Activated T-helper 1 cell treated with anti-CD3 and anti-CD28 coated beads, Interleukin-2, amount 50 U/mL, for 16 hours (primary cell): ENCODE data around the gene LGI2.

Experiments
- DNase-seq, 2 donors: peaks; one replicate each; pipeline ENCODE4 v3.0.0-alpha.2; 2020; ENCODE audit warnings: low read depth in 1 of 2, low spot score in 1 of 2

LGI2 gene

DNA sequence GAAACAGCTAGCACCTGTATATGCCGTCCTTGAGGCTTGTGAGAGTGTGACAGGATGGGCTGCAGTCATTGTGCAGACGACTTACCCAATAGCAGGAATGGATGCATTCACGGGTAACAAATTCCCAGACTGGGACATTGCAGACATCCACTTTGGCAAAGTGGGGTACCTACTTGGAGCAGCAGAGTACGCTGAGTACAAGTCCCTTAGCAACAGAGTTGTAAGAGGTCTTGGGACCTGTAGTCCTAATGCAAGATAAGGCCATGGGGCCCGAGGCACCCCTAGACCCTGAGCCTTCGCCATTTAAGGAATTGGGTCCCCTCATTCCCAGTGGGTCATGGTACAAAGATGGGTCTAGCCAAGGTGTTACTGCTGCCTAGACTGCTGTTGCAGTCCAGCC is 62.5 kb downstream of the LGI2 start:
- DNase-seq = no peak

DNA sequence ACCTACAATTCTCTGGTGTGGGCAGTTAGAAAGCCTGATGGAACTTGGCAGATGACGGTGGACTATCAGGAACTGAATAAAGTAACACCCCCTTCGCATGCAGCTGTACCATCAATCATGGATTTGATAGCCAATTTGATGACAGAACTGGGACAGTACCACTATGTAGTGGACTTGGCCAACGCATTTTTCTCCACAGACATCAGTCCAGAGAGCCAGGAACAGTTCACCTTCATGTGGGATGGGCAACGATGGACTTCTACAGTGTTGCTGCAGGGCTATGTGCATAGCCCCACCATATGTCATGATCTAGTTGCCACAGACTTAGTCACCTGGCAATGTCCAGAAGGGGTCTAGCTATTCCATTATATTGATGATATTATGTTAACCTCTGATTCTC is 63.4 kb downstream of the LGI2 start:
- DNase-seq = no peak

DNA sequence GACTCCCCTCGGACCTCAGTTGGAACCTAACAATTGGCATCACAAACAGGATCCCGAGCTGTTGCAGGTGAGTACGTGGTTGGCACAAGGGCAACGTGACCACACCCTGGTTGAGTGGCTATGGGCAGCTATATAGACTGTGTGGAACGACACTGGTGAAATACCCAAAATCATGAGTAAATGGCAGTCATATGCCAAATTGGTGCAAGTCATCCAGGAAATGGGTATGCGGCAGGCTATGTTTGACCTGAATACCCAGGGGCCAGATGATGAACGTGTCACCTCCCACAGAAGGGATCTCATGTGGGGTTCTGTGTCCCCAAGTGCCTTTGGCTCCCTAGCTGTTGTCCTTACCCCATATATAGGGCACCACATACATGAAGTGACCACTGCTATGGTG is 64.7 kb downstream of the LGI2 start:
- no peak for DNase-seq

DNA sequence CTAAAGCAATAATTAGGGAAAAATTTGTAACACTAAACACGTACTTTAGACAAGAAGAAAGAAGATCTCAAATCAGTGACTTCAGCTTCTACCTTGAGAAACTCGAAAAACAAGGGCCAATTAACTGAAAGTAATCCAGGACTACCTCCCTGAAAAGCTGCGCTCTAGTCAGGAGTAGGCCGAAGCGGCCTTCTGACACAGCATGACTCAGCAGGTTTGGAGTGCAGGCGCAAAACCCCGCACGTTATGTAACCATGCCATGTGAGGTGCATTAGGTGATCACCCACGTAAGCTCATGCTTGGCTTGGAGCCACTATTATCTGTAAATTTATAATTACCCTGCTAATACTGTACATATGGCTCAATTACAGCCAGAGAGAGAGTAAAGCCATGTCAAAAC is 65.1 kb downstream of the LGI2 start:
- DNase-seq = no peak

DNA sequence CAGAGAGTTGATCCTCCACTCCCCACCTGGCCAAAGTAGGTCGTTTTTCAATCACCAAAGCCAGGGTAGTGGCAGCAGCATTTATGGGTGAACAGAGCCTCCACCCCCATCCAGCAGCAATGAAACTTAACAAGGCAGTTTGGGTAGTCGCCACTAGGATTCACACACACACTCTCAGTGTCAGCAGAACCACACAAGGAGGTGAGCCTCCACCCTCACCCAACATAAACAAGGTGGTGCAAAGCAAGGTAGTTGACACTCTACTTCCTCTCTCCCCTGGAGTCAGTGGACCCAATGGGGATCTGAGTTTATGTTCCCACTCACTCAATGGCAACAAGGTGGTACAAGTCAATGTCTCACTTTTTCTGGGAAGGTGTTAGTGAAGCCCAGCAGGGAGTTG is 67.5 kb downstream of the LGI2 start:
- no peak for DNase-seq

DNA sequence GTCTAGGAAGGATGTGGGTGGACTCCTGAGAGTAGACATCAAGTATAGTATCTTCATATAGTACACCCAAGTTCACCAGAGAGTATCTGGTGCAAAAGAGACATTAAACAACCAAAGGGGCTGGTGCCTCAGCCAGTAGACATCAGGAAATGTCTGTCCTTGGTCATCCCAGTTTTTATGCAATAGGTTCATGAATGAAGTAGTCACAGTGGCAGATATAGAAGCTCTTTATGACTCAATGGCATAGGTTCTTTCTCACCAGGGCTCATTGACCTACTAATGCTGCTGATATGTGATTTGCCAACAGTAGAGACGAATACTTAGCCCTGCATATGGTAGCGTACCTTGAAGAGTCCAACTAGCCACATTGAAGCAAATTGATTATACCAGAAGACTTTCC is 72.9 kb downstream of the LGI2 start:
- no peak for DNase-seq

DNA sequence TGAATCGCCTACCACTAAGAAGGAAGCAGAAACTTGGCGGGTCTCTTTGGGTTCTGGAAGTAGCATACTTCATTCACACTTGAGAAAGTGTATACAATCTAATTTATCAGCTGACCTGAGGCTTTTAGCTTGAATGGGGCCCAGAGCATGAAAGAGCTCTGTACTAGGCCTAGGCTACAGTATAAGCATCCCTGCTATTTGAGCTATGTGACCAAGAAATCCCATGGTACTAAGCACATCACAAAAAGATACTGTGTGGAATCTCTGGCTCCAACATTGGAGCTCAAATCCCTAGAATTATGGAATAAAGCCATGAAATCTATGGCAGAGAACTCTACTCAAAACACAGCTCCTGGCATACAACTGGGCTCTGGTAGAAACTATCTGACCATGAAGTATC is 74.0 kb downstream of the LGI2 start:
- DNase-seq = no peak

DNA sequence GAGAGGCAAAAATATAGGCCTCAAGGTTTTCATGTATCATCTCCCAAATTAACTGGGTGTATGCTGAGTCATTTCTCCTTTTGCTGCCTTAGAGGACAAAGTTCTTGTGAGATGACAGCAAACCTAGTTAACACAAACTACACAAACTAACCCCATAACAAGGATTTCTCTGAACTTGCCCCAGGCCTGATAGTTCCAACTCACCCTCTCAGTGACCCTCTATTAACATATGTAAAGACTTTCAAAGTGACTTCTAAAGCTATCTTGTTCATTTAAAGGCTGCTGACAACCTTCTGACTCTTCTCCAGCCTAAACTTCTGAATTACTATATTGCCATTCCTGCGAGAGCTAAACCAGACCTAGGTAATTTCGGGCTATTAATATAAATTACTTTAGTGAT is 74.7 kb downstream of the LGI2 start:
- DNase-seq = no peak

DNA sequence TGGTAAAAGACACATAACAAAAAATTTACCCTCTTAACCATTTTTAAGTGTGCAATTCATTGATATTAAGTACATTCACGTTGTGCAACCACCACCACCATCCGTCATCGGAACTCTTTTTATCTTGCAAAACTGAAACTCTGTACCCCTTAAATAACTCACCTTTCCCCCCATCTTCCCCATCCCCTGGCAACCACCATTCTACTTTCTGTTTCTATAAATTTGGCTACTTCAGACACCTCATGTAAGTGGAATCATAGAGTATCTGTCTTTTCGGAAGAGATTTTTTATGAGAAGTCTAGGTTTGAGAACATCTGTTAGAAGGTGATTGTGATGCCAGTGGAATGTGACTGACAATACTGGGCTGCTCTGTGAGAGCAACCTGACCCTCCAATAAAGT is 78.1 kb downstream of the LGI2 start:
- no peak for DNase-seq

DNA sequence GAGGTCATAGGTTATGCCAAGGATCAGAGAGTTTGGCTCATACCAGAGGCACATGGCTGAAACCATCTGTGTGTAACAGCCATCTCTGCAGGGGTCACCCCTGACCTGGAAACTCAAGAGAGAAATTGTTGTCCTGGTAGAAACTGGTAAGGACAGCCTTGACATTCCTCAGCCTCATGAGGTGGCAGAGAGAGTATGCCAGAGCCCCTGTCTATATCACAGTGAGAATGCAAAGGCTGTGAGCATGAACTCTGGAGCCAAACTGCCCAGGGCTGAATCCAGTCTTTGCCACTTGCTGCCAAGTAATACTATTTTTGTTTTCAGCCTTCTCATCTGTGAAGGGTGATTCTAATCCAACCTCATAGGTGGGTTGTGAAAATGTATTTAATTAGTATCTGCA is 80.8 kb downstream of the LGI2 start:
- DNase-seq = no peak
